ENCODE data around the gene CDIP1.
A peak's percentile ranks its signal among the peaks of the same experiment; 100 is the strongest.

Gene CDIP1

GRCh38 chr16:4537376-4538343 is 913 bp downstream of the CDIP1 start:
- peak; percentile 34 for DNase-seq

- DNase-seq: no peak
These were observed 2.0 kb downstream of the CDIP1 start for GRCh38 chr16:4536391-4537106.

GRCh38 chr16:4535627-4536108 is 2.9 kb downstream of the CDIP1 start:
- no peak for DNase-seq

- no peak for DNase-seq
These were observed 4.3 kb downstream of the CDIP1 start for GRCh38 chr16:4534151-4534790.

- no peak for DNase-seq
These were observed 5.1 kb downstream of the CDIP1 start for GRCh38 chr16:4533490-4533889.

- DNase-seq: no peak
These were observed 6.3 kb downstream of the CDIP1 start for GRCh38 chr16:4532238-4532637.

- DNase-seq: no peak
These were observed 6.8 kb downstream of the CDIP1 start for GRCh38 chr16:4531811-4532210.

- DNase-seq: no peak
These were observed 9.2 kb downstream of the CDIP1 start for GRCh38 chr16:4529085-4530060.

GRCh38 chr16:4525634-4526277 is 12.8 kb downstream of the CDIP1 start:
- no peak for DNase-seq

- DNase-seq: no peak
These were observed 13.5 kb downstream of the CDIP1 start for GRCh38 chr16:4525069-4525468.

- DNase-seq: no peak
These were observed 14.0 kb downstream of the CDIP1 start for GRCh38 chr16:4524571-4524970.

- no peak for DNase-seq
These were observed 14.9 kb downstream of the CDIP1 start for GRCh38 chr16:4523686-4524085.

- no peak for DNase-seq
These were observed 16.5 kb downstream of the CDIP1 start for GRCh38 chr16:4522051-4522581.

- DNase-seq: no peak
These were observed 17.7 kb downstream of the CDIP1 start for GRCh38 chr16:4520913-4521312.

- no peak for DNase-seq
These were observed 19.1 kb downstream of the CDIP1 start for GRCh38 chr16:4519274-4520058.

- DNase-seq: peak; percentile 52
These were observed 20.5 kb downstream of the CDIP1 start for GRCh38 chr16:4517812-4518680.

GRCh38 chr16:4515611-4516233 is 22.9 kb downstream of the CDIP1 start:
- DNase-seq: peak; percentile 82

- DNase-seq: no peak
These were observed 24.0 kb downstream of the CDIP1 start for GRCh38 chr16:4514606-4515005.

GRCh38 chr16:4513881-4514280 is 24.7 kb downstream of the CDIP1 start:
- no peak for DNase-seq

Measured in OCI-M1 (cell line).